Erythroblast (primary cell): Measurements from ENCODE around the gene KAZN.

Experiments
- GATA1 ChIP-seq: IDR thresholded peaks from 2 replicates; pipeline ENCODE4 v1.6.1; 2011; ENCODE audit warnings: low read depth, mild to moderate bottlenecking, control low read depth, low read length, moderate library complexity
- POLR2A ChIP-seq: IDR thresholded peaks from 2 replicates; pipeline ENCODE4 v1.6.1; 2011; ENCODE audit warnings: mild to moderate bottlenecking, low read length

GRCh38 chr1:15028102-15028501 lies 429.6 kb downstream of the KAZN start:
- TF ChIP-seq POLR2A (no peak), GATA1 (no peak)
